ENCODE data around the gene TMEM121. TPM values are rescaled to one million over a fixed set of nuclear protein-coding genes. Genes with fewer than 3 reads are reported as not detected.

TMEM121 gene
- polyA plus RNA-seq, 1 donor, result 2.2 TPM

- no peak for DNase-seq (ENCODE audit: low read depth)
Observed at GRCh38 chr14:105487449-105487985, 38.9 kb upstream of the TMEM121 start.

GRCh38 chr14:105487986-105488777 lies 38.2 kb upstream of the TMEM121 start:
- no peak for DNase-seq (ENCODE audit: low read depth)

- DNase-seq (ENCODE audit: low read depth), result no peak
Observed at GRCh38 chr14:105488781-105489541, 37.4 kb upstream of the TMEM121 start.

- DNase-seq (ENCODE audit: low read depth), result peak; percentile 80
Observed at GRCh38 chr14:105489542-105490266, 36.7 kb upstream of the TMEM121 start.

GRCh38 chr14:105490267-105490571 lies 36.2 kb upstream of the TMEM121 start:
- DNase-seq (ENCODE audit: low read depth), result no peak

GRCh38 chr14:105490572-105491365 lies 35.6 kb upstream of the TMEM121 start, which contains the start of gene TEDC1:
Gene TEDC1 (plus strand): TSS chr14:105491246. CDS start chr14:105491376, 130 bp downstream.
- peak; percentile 99 for DNase-seq (ENCODE audit: low read depth)

GRCh38 chr14:105491366-105491973 lies 34.9 kb upstream of the TMEM121 start:
- DNase-seq (ENCODE audit: low read depth), result no peak

- no peak for DNase-seq (ENCODE audit: low read depth)
Observed at GRCh38 chr14:105492031-105492970, 34.1 kb upstream of the TMEM121 start.

- DNase-seq (ENCODE audit: low read depth), result no peak
Observed at GRCh38 chr14:105492971-105493871, 33.2 kb upstream of the TMEM121 start.

- no peak for DNase-seq (ENCODE audit: low read depth)
Observed at GRCh38 chr14:105493921-105494605, 32.3 kb upstream of the TMEM121 start.

GRCh38 chr14:105494606-105494929 lies 31.8 kb upstream of the TMEM121 start:
- no peak for DNase-seq (ENCODE audit: low read depth)

GRCh38 chr14:105495101-105495989 lies 31.0 kb upstream of the TMEM121 start:
- no peak for DNase-seq (ENCODE audit: low read depth)

- DNase-seq (ENCODE audit: low read depth), result no peak
Observed at GRCh38 chr14:105495990-105496830, 30.2 kb upstream of the TMEM121 start.

GRCh38 chr14:105496831-105497591 lies 29.4 kb upstream of the TMEM121 start:
- no peak for DNase-seq (ENCODE audit: low read depth)

- no peak for DNase-seq (ENCODE audit: low read depth)
Observed at GRCh38 chr14:105497671-105498429, 28.5 kb upstream of the TMEM121 start.

Measured in forelimb muscle (tissue), 1 donor.